Forelimb muscle (tissue), 1 donor: ENCODE data around the gene RANBP1. TPM values are rescaled to one million over a fixed set of nuclear protein-coding genes. Genes with fewer than 3 reads are reported as not detected.
A peak's percentile ranks its signal among the peaks of the same experiment; 100 is the strongest.
"Not testable (repeated sequence)": the region's sequence is repeated elsewhere in the genome, so short reads cannot be mapped to it uniquely, and the experiment has no call there.

ENCODE experiments used
- DNase-seq: peaks from one replicate; pipeline ENCODE4 v3.0.0-alpha.2; 2013; ENCODE audit warnings: low read depth
- polyA plus RNA-seq: library from polyadenylated mRNA; unstranded; fragments of 120-200 nt; gene quantifications from one replicate; pipeline ENCODE4 v1.2.1, GENCODE V29; 2013; ENCODE audit not compliant: insufficient read length

Gene RANBP1
- polyA plus RNA-seq, 1 donor, result 91.1 TPM

- DNase-seq, result no peak
Observed at GRCh38 chr22:20151276-20151588, 35.3 kb downstream of the RANBP1 start.

- DNase-seq, result no peak
Observed at GRCh38 chr22:20152464-20152890, 36.6 kb downstream of the RANBP1 start.

- DNase-seq, result no peak
Observed at GRCh38 chr22:20153945-20154344, 38.0 kb downstream of the RANBP1 start.

- no peak for DNase-seq
Observed at GRCh38 chr22:20154602-20155187, 38.8 kb downstream of the RANBP1 start.

GRCh38 chr22:20155330-20156041 is 39.6 kb downstream of the RANBP1 start:
- no peak for DNase-seq

- no peak for DNase-seq
Observed at GRCh38 chr22:20156042-20156389, 40.1 kb downstream of the RANBP1 start.

GRCh38 chr22:20156611-20157429 is 40.9 kb downstream of the RANBP1 start:
- DNase-seq, result peak; percentile 52

GRCh38 chr22:20157430-20158183 is 41.7 kb downstream of the RANBP1 start:
- DNase-seq, result no peak

- no peak for DNase-seq
Observed at GRCh38 chr22:20158391-20159036, 42.6 kb downstream of the RANBP1 start.

- DNase-seq, result no peak
Observed at GRCh38 chr22:20159076-20159475, 43.2 kb downstream of the RANBP1 start.

GRCh38 chr22:20159531-20159930 is 43.6 kb downstream of the RANBP1 start:
- DNase-seq, result not testable (repeated sequence)

GRCh38 chr22:20160041-20160440 is 44.1 kb downstream of the RANBP1 start:
- DNase-seq, result no peak

- no peak for DNase-seq
Observed at GRCh38 chr22:20164863-20165262, 49.0 kb downstream of the RANBP1 start.

GRCh38 chr22:20165421-20165820 is 49.5 kb downstream of the RANBP1 start:
- no peak for DNase-seq

- no peak for DNase-seq
Observed at GRCh38 chr22:20165913-20166312, 50.0 kb downstream of the RANBP1 start.

- no peak for DNase-seq
Observed at GRCh38 chr22:20166703-20167102, 50.8 kb downstream of the RANBP1 start.

GRCh38 chr22:20167643-20168322 is 51.9 kb downstream of the RANBP1 start:
- no peak for DNase-seq

GRCh38 chr22:20169253-20169822 is 53.4 kb downstream of the RANBP1 start:
- DNase-seq, result no peak

GRCh38 chr22:20170170-20170569 is 54.3 kb downstream of the RANBP1 start:
- DNase-seq, result no peak

GRCh38 chr22:20171288-20172140 is 55.6 kb downstream of the RANBP1 start:
- DNase-seq, result no peak
